Peyer's patch (tissue), 4 donors: ENCODE data around the gene CLRN3. TPM values are rescaled to one million over a fixed set of nuclear protein-coding genes. Genes with fewer than 3 reads are reported as not detected.
A peak's percentile ranks its signal among the peaks of the same experiment; 100 is the strongest.

Source experiments
- DNase-seq, 3 donors: peaks; one replicate each; pipeline ENCODE4 v3.0.0-alpha.2; 2017 to 2019
- H3K27ac ChIP-seq, 4 donors: fragments of 200-600 bp; sonication (generic); one replicate each; pipeline ENCODE4 v1.5.1; 2016 to 2019
- H3K27me3 ChIP-seq, 2 donors: fragments of 200-600 bp; sonication (generic); one replicate each; pipeline ENCODE4 v1.5.1; 2019
- H3K36me3 ChIP-seq, 3 donors: fragments of 200-600 bp; sonication (generic); one replicate each; pipeline ENCODE4 v1.5.1; 2016 to 2019
- H3K4me1 ChIP-seq, 4 donors: fragments of 200-600 bp; sonication (generic); one replicate each; pipeline ENCODE4 v1.5.1; 2016 to 2019
- H3K4me3 ChIP-seq, 4 donors: fragments of 200-600 bp; sonication (generic); 1 replicate in 3 of 4; 2 replicates in 1 of 4; pipeline ENCODE4 v1.5.1; 2016 to 2019; ENCODE audit warnings: mild to moderate bottlenecking in 1 of 4
- H3K9me3 ChIP-seq, 4 donors: fragments of 200-600 bp; sonication (generic); one replicate each; pipeline ENCODE4 v1.5.1; 2016 to 2019; ENCODE audit warnings: mild to moderate bottlenecking in 1 of 4
- POLR2A ChIP-seq, 2 donors: fragments of 450-650 bp; IDR thresholded peaks; one replicate each; pipeline ENCODE4 v1.5.1; 2017; ENCODE audit warnings: antibody characterized with exemption in 2 of 2, mild to moderate bottlenecking in 2 of 2, moderate library complexity in 2 of 2
- total RNA-seq, 4 donors: library from RNA; depleted of rRNA; stranded (reverse); fragments of >200 nt; gene quantifications; one replicate each; pipeline ENCODE4 v1.1.0, GENCODE V29; 2016
- TF ChIP-seq, protein P1 (sequence below), 6 experiments: fragments of 450-650 bp in 4 of 6; fragments of 200-600 bp in 2 of 6; sonication (generic) in 1 of 6; IDR thresholded peaks; one replicate each; pipeline ENCODE4 v1.5.1; 2017 to 2019; ENCODE audit warnings: antibody characterized with exemption in 6 of 6, mild to moderate bottlenecking in 3 of 6, moderate library complexity in 1 of 6

The CLRN3 gene
- total RNA-seq, 4 donors from 2014 or later: 7.4 to 215 (median 109) TPM

DNA sequence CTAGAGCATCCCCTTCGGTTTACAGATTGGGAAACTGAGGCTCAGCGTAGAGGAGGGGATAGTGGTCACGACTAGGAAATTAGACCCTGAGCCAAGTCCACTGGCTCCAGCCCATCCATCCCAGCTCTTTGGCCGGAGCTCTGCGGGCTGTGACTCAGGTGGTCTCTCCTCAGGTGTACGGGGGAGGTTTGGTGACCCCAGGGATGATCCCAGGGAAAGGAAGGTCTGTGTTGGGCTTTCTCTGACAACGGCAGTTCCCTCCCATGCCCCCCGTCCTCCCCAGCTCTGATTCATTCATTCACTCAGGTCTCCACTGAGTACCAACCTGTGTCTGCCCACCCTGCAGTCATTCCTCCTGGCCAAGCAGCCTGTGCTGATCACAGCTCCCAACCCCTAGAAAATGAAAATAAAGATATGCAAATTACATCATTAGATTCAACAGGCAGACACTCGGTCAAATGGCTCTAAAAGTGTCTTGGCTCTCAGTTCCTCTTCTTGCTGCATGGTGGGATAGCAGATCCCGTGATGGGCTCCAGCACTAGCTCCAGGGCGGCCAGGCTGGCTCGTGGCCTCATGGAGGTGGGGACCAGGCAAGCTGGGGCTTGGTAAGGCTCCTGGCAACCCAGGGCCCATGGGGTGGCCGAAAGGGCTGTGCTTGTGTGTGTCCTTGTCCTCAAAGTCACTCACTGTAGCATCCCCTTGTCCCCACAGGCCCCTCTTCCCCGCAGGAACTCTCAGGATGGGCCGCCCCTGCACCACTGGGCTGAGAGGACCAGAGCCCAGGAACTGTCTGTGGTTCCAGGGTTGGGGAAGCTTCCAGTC, 37.8 kb downstream of the CLRN3 start:
- peak in 2 of 3 donors; percentile 64 to 65 for DNase-seq
- no peak overlapping the region for H3K4me3 ChIP-seq
- H3K36me3 ChIP-seq: no peaks in the 10 kb centered on the region
- no peaks in the 10 kb centered on the region for H3K27me3 ChIP-seq
- H3K27ac ChIP-seq: peak overlapping the region in 1 of 4 donors; percentile 13
- TF ChIP-seq, protein P1, sequence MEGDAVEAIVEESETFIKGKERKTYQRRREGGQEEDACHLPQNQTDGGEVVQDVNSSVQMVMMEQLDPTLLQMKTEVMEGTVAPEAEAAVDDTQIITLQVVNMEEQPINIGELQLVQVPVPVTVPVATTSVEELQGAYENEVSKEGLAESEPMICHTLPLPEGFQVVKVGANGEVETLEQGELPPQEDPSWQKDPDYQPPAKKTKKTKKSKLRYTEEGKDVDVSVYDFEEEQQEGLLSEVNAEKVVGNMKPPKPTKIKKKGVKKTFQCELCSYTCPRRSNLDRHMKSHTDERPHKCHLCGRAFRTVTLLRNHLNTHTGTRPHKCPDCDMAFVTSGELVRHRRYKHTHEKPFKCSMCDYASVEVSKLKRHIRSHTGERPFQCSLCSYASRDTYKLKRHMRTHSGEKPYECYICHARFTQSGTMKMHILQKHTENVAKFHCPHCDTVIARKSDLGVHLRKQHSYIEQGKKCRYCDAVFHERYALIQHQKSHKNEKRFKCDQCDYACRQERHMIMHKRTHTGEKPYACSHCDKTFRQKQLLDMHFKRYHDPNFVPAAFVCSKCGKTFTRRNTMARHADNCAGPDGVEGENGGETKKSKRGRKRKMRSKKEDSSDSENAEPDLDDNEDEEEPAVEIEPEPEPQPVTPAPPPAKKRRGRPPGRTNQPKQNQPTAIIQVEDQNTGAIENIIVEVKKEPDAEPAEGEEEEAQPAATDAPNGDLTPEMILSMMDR (IDR thresholded peaks at IDR 0.05): no peak
- no peak for TF ChIP-seq POLR2A (IDR thresholded peaks at IDR 0.05)
- H3K9me3 ChIP-seq: no peaks in the 10 kb centered on the region
- peaks cover 0 to 7% (median 3%) of the 10 kb centered on the region in 4 donors for H3K4me1 ChIP-seq

- Histone ChIP-seq H3K36me3 (no peaks in the 10 kb centered on the region), H3K4me1 (peaks cover 0 to 7% (median 3%) of the 10 kb centered on the region in 4 donors), H3K9me3 (no peaks in the 10 kb centered on the region), H3K4me3 (no peak overlapping the region), H3K27me3 (no peaks in the 10 kb centered on the region), H3K27ac (peak overlapping the region in 1 of 4 donors; percentile 7)
- TF ChIP-seq POLR2A (IDR thresholded peaks at IDR 0.05): no peak
- TF ChIP-seq, protein P1 (IDR thresholded peaks at IDR 0.05): peak in 5 of 6 experiments; percentile 35 to 87 (median 83)
- DNase-seq: peak; percentile 63 to 74 (median 71)
These were observed 38.6 kb downstream of the CLRN3 start for GRCh38 chr10:127853868-127854768.

- Histone ChIP-seq H3K9me3 (no peaks in the 10 kb centered on the region), H3K27ac (no peak overlapping the region), H3K4me3 (no peak overlapping the region), H3K36me3 (no peaks in the 10 kb centered on the region), H3K4me1 (peaks cover 0 to 7% (median 3%) of the 10 kb centered on the region in 4 donors), H3K27me3 (no peaks in the 10 kb centered on the region)
- TF ChIP-seq, protein P1 (IDR thresholded peaks at IDR 0.05): no peak
- TF ChIP-seq POLR2A (IDR thresholded peaks at IDR 0.05): no peak
- no peak for DNase-seq
These were observed 40.3 kb downstream of the CLRN3 start for GRCh38 chr10:127852456-127852855.

- TF ChIP-seq, protein P1 (IDR thresholded peaks at IDR 0.05): no peak
- no peak for TF ChIP-seq POLR2A (IDR thresholded peaks at IDR 0.05)
- H3K36me3 ChIP-seq: no peaks in the 10 kb centered on the region
- H3K27me3 ChIP-seq: no peaks in the 10 kb centered on the region
- DNase-seq: no peak
- peaks cover 0 to 7% (median 3%) of the 10 kb centered on the region in 4 donors for H3K4me1 ChIP-seq
- H3K27ac ChIP-seq: no peak overlapping the region
- H3K4me3 ChIP-seq: no peak overlapping the region
- no peaks in the 10 kb centered on the region for H3K9me3 ChIP-seq
These were observed 41.0 kb downstream of the CLRN3 start for GRCh38 chr10:127851661-127852194.

GRCh38 chr10:127850944-127851343, 41.8 kb downstream of the CLRN3 start:
- H3K4me1 ChIP-seq: peaks cover 0 to 7% (median 3%) of the 10 kb centered on the region in 4 donors

More at GRCh38 chr10:127850944-127851343, 41.8 kb downstream of the CLRN3 start:
- Histone ChIP-seq H3K9me3 (no peaks in the 10 kb centered on the region), H3K36me3 (no peaks in the 10 kb centered on the region), H3K27me3 (no peaks in the 10 kb centered on the region), H3K27ac (no peak overlapping the region), H3K4me3 (no peak overlapping the region)
- DNase-seq: no peak
- TF ChIP-seq, protein P1 (IDR thresholded peaks at IDR 0.05): no peak
- TF ChIP-seq POLR2A (IDR thresholded peaks at IDR 0.05): no peak
